ENCODE results near the gene PHF21A.
A peak's percentile ranks its signal among the peaks of the same experiment; 100 is the strongest.
"Not testable (repeated sequence)": the region's sequence is repeated elsewhere in the genome, so short reads cannot be mapped to it uniquely, and the experiment has no call there.

Gene PHF21A

DNA sequence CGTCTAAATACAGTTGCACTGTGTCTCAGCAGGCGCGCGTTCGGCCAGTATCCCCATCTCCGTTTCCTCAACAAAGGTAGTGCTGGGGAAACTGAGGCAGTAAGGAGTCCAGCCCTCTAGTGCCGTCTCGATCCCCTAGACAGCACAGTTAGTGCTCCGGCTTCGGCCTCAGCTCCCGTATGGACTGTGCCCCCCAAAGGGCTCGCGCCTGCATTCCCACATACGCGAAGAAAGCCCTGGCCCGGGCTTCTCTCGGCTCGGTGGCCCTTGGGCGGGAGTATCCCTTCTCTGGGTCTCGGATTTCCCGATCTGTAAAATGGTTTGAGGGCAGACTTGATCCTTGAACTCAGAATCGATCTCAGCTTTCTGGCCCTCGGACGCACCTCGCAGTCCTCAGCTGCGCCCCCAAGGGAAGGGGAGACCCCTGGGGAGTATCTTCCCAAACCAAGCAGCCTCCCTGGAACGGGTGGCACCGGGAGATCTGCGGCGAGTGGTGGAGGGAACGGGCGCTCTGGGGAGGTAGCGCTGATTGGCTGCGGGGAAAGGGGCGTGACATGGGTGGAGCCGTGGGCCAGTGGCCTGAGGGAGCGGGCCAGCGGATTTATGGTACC, 202.8 kb downstream of the PHF21A start:
- DNase-seq: peak; percentile 61 to 65

DNA sequence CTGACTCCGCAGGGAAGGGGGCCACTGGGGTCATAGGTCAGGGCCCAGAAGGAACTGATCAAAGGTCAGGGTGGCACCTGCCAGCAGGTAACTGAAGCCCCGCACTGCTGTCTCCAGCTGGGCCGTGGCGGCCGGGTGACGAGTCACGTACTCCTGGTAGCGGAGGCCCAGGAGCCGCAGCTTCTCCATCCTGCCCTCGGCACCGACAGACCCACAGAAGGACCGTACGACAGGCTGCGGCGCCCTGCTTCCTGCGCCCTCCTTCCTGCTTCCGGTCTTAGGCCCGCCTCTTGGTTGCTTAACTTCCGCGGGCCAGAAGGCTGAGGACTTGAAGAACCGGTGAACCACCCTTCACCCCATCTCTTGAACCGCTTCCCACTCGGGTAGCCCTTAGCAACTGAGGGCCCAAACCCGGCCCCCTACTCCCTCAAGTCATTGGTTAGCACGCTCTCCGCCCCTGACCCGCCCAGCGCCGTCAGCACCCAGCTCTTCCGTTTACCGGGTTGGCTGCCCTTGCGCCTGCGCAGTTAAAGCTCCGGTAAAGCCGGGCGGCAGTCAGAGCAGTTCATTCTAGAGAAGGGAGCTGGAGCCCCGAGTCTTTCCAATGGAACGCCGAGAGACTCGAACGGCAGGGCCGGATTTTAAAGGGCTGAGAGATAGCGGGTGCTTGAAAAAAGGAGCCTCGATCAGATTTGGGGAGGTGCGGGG, 203.5 kb downstream of the PHF21A start, which contains the start of gene PEX16:
Gene PEX16 (minus strand): TSS at position 255 of the 708 bp plus-strand sequence. CDS start 66 bp downstream, at position 189.
- DNase-seq: peak; percentile 81 to 89

DNA sequence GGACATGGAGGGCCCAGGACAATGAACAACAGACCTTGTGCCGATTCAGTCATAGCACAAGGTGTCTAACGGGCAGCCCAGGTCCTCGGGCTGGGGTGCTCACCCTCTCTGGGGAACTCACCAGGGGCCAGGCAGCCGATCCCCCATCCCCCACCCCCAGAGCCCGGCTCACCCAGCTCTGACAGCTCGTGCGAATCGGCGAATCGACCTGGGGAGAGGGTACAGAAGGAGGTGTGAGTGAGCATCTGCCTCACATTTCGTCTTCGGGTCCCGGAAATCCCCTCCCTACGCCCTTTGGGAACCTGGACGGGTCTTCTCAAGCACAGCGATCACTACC, 204.0 kb downstream of the PHF21A start:
- DNase-seq: no peak

DNA sequence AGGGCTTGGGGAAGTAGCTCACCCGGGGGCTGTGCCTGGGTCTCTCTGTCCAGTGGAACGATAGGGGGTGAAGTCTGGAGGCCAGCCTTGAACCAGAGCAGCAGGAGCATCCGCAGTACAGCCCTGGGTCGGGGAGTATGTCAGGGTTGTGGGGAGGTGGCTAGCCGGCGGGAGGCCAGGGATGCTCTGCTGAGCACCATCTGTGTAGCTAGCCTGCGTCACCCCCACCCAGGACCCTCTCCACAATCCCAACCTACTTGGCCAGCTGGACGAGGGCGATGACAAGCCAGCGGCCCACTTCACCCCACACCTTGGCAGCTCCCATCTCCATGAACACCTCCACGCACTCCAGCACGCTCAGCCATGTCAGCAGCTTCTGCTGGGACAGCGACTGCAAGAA, 205.8 kb downstream of the PHF21A start:
- no peak for DNase-seq

DNA sequence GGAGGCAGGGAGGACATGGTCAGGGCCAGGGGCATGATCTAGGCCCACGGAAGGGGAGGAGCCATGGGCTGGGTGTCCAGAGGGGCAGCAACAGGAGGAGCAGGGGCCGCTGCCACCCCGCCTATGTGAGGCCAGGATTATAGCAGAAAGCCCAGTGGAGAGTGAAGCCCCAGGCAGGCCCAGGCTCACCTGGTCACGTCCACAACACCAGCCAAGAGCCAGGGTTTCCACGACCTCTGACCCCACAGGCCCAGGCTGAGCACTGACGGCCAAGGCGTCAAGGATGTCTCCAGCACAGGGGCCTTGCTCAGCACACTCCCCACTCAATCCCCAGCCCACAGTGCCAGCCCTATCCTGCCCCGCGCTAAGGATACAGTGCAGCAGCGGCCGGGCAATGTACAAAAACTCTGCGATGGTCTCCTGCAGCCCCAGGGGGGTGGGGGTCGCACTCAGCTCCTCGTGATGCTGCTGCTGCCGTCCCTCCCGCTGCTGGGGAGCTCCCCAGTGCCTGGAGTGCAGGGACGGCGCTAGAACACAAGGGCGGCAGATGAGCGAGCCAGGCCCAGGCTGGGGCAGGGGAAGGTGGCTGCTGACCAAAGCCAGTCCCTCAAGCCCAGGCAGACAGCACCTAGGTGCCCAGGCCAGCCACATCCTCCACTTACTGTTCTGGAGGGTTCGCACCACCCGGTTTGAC, 207.2 kb downstream of the PHF21A start:
- DNase-seq: no peak

DNA sequence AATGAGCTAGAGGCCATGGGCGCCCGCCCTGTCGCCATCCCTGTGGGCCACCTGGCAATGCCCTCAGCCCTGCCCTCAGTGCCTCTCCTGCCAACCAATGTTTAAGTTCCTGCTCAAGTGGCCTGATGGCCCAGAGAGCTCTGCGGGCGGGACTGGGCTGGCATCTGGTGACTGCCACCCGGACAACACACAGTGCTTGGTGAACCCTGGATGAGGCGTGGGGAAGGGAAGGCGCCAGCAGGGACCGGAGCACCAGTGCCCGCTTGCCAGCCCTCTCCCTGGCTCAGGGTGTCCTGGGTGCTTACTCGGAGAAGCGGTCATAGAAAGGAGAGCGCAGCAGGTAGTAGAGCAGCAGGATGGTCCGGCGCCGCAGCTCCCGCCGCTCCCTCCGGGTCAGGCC, 207.7 kb downstream of the PHF21A start:
- no peak for DNase-seq

DNA sequence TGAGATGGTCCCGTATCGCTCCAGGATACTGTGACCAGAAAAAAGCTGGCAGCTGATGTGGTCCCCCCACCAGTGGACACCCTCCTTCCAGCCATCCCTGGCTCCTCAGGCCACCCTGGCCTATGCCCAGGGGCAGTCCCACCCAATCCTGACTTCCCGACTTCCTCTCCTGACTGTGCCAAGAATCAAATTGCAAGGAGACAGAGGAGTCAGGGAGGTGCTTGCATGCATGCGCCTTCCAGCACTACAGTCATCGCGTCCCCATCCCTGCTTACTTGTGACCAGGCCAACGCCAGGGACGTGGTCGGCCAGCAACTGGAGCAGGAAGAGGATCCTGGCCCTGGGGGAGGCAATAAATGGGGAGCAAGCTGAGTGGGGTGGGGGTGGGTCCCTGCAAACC, 210.6 kb downstream of the PHF21A start:
- no peak for DNase-seq

DNA sequence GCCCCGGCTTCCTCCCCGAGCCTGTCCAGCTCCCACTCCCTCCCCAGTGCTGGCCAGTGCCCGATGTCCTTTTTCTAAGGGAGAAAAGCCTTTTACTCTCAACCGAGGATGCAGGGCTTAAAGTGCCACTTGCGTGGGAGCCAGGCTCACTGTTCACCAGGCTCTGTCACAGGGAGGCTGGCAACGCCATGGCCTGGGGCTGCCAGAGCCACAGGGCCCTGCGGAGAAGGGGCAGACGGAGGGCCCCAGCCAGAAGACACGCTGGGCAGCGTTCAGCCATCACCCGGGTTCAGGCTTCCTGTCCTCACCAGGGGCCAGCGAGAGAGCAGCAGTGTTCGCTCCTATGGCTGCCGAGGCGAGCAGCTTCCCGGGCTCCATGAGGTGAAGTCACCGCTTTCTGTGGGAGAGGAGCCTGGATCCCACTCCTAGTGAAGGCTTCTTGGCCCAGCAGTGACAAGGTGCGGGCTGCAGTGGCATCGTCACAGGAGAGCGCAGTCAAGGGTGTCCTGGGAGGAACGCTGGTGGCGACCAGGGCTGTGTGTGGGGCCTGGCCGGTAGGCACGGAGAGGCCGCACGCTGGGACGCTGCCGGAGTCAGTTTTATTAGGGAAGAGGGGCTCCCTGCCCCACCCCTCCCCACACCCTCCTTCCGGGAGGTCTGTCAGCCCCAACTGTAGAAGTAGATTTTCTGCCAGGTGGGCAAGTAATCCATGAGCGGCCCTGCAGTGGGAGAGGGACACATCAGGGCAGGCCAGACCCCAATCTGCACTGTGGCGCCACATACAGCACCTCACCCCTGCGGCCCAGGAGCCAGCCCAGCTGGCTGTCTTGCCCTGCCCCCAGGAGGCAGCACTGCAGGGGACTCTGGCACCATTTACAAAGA, 211.4 kb downstream of the PHF21A start:
- DNase-seq: no peak

DNA sequence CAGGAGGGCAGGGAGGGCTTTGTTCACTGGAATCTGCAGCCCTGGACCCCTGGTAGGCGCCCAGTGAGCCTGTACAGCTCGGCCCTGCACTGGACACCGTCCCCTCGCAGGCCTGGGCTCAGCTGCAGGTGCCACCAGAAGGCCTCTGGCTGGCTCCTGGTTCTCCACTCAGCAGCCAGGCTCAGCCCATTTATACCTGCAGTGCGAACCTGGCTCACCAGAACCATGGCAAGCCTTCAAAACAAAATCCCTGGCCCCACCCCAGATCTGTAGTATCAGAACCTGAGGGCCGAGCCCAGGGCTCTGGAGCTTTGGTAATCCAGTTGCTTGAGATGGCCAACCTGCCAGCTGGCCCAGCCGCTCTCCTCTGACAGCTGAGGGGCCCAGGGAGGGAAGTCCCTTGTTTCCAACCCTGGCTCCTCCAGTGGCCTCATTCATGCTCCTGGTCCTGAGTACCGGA, 213.3 kb downstream of the PHF21A start:
- no peak for DNase-seq

DNA sequence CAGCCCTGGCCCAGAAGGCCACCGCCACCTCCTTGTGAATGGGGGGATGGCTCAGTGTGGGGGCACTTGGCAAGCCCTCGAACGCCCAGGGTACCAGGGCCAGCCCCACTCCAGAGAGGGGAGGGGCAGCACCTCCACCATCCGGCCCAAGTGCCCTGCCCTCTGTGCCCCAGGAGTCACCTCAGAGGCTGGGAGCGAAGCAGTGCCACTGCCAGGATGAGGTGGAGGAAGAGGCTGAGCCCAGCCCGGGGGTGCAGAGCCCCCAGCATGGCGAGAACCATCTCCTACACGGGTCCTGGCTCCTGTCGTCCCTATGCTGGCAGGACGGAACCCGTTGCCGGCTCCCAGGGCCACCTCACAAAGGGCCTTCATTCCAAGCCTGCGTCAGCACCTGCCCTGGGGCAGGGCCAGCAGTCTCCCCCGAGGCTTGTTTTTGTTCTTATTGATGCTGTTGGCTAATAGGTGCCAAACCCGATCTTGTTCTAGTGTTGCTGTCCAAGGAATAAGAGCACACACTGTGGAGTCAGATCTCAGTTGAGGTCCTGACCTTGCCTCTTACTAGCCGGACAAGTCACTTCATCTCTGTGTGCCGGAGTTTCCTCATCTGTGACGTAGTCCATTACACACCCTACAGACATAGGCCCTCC, 214.2 kb downstream of the PHF21A start, which contains the start of gene FREY1:
Gene FREY1 (minus strand): TSS at position 307 of the 647 bp plus-strand sequence. CDS start 26 bp downstream, at position 281.
- no peak for DNase-seq

DNA sequence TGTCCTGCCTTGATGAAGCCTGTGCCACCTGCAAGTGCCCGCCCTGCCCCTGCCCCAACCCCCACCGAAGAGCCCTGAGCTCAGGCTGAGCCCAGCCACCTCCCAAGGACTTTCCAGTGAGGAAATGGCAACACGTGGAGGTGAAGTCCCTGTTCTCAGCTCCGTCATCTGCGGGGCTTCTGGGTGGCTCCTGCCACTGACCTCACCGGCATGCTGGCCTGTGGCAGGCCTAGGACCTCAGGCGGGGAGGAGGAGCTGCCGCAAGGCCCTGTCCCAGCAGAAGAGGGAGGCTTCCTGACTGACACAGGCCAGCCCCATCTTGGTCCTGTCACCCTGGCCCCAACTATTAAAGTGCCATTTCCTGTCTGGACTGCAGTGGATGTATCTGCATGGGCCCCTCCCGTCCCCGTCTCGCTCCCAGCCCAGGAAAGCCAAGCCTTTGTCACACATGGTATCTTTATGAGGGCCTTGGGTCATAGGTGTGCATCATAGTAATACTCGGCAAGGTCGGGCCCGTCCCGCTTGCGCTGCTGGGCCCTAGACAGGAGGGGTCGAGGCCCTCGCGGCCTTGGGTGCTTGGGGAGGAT, 215.1 kb downstream of the PHF21A start:
- DNase-seq: no peak

DNA sequence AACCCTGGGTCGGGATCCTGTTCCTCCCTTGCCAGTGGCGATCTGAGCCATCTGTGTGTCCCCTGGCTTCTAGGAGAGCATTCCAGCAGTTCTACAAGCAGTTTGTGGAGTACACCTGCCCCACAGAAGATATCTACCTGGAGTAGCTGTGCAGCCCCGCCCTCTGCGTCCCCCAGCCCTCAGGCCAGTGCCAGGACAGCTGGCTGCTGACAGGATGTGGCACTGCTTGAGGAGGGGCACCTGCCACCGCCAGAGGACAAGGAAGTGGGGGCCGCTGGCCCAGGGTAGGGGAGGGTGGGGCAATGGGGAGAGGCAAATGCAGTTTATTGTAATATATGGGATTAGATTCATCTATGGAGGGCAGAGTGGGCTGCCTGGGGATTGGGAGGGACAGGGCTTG, 215.7 kb downstream of the PHF21A start:
- not testable (repeated sequence) for DNase-seq

DNA sequence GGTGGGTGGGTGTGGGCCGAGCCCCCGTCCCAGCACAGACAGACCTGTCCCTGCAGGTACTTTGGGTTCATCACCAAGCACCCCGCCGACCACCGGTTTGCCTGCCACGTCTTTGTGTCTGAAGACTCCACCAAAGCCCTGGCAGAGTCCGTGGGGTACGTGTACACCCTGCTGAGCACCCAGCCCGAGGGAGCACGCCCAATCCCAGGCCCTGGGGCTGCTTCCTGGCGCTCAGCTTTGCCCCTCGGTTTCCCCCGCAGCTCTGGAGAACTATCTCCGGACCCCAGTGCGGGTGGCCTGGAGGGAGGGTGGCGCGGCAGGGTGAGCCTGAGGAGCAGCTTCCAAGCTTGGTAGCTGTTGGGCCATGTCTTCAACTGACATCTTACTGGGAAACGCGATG, 216.2 kb downstream of the PHF21A start:
- no peak for DNase-seq

DNA sequence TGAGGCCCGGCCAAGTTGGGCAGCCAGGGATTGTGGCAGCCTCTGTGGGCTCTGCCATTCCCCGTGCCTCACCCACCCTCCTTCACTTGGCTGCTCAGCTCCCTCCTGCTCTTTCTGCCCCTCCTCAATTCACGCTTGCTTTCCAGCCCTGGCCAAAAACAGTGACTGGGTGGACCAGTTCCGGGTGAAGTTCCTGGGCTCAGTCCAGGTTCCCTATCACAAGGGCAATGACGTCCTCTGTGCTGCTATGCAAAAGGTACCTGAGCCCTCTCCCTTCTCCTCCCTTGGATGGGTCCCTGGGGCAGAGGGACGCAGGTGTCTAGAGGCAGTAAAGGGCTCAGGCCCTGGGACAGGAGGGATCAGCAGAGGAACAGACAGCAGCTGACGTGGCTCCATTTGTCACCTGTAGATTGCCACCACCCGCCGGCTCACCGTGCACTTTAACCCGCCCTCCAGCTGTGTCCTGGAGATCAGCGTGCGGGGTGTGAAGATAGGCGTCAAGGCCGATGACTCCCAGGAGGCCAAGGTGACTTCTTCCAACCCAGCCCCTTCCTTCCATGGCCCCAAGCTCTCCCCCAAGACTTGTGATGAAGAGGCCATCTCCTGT, 216.8 kb downstream of the PHF21A start:
- DNase-seq: no peak

DNA sequence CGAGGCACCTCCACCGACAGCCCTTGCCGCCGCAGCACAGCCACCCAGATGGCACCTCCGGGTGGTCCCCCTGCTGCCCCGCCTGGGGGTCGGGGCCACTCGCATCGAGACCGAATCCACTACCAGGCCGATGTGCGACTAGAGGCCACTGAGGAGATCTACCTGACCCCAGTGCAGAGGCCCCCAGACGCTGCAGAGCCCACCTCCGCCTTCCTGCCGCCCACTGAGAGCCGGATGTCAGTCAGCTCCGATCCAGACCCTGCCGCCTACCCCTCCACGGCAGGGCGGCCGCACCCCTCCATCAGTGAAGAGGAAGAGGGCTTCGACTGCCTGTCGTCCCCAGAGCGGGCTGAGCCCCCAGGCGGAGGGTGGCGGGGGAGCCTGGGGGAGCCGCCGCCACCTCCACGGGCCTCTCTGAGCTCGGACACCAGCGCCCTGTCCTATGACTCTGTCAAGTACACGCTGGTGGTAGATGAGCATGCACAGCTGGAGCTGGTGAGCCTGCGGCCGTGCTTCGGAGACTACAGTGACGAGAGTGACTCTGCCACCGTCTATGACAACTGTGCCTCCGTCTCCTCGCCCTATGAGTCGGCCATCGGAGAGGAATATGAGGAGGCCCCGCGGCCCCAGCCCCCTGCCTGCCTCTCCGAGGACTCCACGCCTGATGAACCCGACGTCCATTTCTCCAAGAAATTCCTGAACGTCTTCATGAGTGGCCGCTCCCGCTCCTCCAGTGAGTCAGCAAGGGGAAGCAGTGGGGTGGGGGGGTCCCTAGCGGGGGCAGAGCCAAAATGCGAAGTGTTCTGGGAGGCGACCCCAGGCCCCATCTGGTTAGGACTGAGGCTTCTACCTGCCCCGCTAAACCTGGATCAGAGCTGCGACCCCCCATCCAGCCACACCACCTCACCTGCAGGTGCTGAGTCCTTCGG, 218.5 kb downstream of the PHF21A start:
- DNase-seq: no peak

DNA sequence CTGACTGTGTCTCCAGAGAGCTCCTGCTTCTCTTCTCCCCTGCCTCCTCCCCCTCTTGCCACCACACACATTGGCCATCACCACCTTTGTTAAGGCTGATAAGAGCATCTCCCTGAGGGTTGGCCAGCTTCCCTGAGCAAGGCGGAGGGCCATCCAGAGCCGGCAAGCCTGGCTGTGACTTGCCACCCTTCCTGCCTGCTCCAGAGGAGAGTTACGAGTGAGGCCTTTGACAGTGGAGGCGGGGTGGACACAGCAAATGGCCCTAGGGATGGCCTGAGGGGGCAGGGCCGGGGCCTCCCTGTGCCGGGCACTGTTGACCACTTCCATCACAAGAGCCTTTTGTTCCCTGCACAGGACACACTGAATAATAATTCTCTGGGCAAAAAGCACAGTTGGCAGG, 219.6 kb downstream of the PHF21A start:
- DNase-seq: no peak

DNA sequence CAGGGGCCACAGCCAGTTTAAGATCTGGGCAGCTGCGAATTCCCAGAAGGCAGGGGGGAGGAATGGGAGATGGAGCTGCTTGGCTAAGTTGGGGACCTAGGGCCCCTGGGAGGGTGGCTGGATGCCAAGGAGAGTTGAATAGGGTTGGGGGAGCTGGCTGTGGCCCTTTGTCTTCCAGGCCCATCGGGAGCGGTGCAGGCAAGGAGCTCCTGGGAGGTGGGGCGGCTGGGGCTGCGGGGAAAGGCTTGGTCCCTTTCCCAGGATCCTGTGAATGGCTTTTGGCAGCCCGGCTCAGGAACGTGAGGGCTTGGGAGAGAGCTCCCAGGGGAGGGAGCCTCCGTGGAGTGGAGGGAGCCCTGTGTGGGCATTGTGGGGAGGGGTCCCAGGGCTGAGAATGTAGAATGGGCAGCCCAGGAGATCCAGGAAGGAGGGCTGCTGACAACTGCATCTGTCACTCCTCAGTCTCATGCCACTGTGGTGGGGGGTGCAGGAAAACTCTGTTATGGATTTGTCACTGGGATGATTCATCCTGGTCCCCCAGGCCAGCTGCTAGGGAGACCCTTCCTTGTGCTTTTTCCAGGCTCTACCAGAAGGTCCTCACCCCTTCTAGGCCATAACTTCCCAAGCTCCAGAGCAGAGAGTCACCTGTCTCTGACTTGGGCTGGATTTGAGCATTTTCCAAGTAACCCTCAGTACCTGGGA, 220.2 kb downstream of the PHF21A start:
- DNase-seq: no peak

DNA sequence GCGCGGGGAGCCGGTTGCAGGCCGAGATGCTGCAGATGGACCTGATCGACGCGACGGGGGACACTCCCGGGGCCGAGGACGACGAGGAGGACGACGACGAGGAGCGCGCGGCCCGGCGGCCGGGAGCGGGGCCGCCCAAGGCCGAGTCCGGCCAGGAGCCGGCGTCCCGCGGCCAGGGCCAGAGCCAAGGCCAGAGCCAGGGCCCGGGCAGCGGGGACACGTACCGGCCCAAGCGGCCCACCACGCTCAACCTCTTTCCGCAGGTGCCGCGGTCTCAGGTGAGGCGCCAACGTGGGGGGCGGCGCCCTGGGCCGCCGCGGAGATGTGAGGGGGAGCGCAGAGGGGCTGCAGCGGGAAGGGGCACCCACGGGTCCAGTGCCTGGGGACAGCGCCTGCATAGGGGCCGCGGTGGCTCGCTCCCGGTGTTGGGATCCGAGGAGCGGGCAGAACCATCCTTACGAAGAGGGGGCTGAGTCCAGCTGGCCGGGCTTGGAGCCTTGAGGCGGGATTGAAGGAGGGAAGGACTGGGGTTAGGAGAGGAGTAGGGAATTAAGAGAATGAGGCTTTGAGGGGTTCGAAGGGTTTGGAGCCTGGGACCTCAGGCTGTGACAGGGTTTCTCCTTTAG, 221.0 kb downstream of the PHF21A start:
- not testable (repeated sequence) for DNase-seq
